ENCODE results near the gene KLHL12.
"Not testable (repeated sequence)": the region's sequence is repeated elsewhere in the genome, so short reads cannot be mapped to it uniquely, and the experiment has no call there.

The KLHL12 gene

GRCh38 chr1:202938287-202938925 is 11.4 kb upstream of the KLHL12 start:
- no peak for TF ChIP-seq CTCF (IDR thresholded peaks at IDR 0.05; ENCODE audit: extremely low read depth, insufficient read depth, missing control alignments)
- DNase-seq (ENCODE audit: low spot score), result no peak
- in situ Hi-C loops (cut with MboI; ENCODE audit: low pct_unique_long_range_greater_than_20kb, low sequenced_read_pairs, unreplicated experiment), result no loop called here

GRCh38 chr1:202936409-202936808 is 9.4 kb upstream of the KLHL12 start:
- DNase-seq (ENCODE audit: low spot score); in situ Hi-C loops (cut with MboI; ENCODE audit: low pct_unique_long_range_greater_than_20kb, low sequenced_read_pairs, unreplicated experiment): not testable (repeated sequence)

- TF ChIP-seq CTCF (IDR thresholded peaks at IDR 0.05; ENCODE audit: extremely low read depth, insufficient read depth, missing control alignments), result no peak
- DNase-seq (ENCODE audit: low spot score), result no peak
- in situ Hi-C loops (cut with MboI; ENCODE audit: low pct_unique_long_range_greater_than_20kb, low sequenced_read_pairs, unreplicated experiment), result no loop called here
Observed at GRCh38 chr1:202935844-202936243, 8.8 kb upstream of the KLHL12 start.

GRCh38 chr1:202934755-202935154 is 7.7 kb upstream of the KLHL12 start:
- no peak for DNase-seq (ENCODE audit: low spot score)
- in situ Hi-C loops (cut with MboI; ENCODE audit: low pct_unique_long_range_greater_than_20kb, low sequenced_read_pairs, unreplicated experiment), result no loop called here
- no peak for TF ChIP-seq CTCF (IDR thresholded peaks at IDR 0.05; ENCODE audit: extremely low read depth, insufficient read depth, missing control alignments)

GRCh38 chr1:202932476-202932875 is 5.4 kb upstream of the KLHL12 start:
- DNase-seq (ENCODE audit: low spot score), result no peak
- in situ Hi-C loops (cut with MboI; ENCODE audit: low pct_unique_long_range_greater_than_20kb, low sequenced_read_pairs, unreplicated experiment), result no loop called here
- no peak for TF ChIP-seq CTCF (IDR thresholded peaks at IDR 0.05; ENCODE audit: extremely low read depth, insufficient read depth, missing control alignments)

- in situ Hi-C loops (cut with MboI; ENCODE audit: low pct_unique_long_range_greater_than_20kb, low sequenced_read_pairs, unreplicated experiment), result loop anchor here (10.0 kb wide), 1 partner anchor 59 kb away; no protein-coding TSS in a partner anchor
- no peak for DNase-seq (ENCODE audit: low spot score)
- TF ChIP-seq CTCF (IDR thresholded peaks at IDR 0.05; ENCODE audit: extremely low read depth, insufficient read depth, missing control alignments), result no peak
Observed at GRCh38 chr1:202923533-202923932, 3.5 kb downstream of the KLHL12 start.

GRCh38 chr1:202919615-202920014 is 7.4 kb downstream of the KLHL12 start:
- in situ Hi-C loops (cut with MboI; ENCODE audit: low pct_unique_long_range_greater_than_20kb, low sequenced_read_pairs, unreplicated experiment), result loop anchor here (10.0 kb wide), 1 partner anchor 55 kb away; no protein-coding TSS in a partner anchor
- TF ChIP-seq CTCF (IDR thresholded peaks at IDR 0.05; ENCODE audit: extremely low read depth, insufficient read depth, missing control alignments), result no peak
- DNase-seq (ENCODE audit: low spot score), result no peak

Measured in GM13977 (cell line).